Testis (tissue), 3 donors: Measurements from ENCODE around the gene ARHGAP22. TPM values are rescaled to one million over a fixed set of nuclear protein-coding genes. Genes with fewer than 3 reads are reported as not detected.

Experiments
- DNase-seq: peaks from one replicate; pipeline ENCODE4 v3.0.0-alpha.2; 2019
- H3K27ac ChIP-seq, 2 donors: fragments of 200-600 bp; sonication (generic); one replicate each; pipeline ENCODE4 v1.5.1; 2019
- H3K27me3 ChIP-seq: fragments of 200-600 bp; sonication (generic); one replicate; pipeline ENCODE4 v1.5.1; 2019
- H3K36me3 ChIP-seq: fragments of 200-600 bp; sonication (generic); one replicate; pipeline ENCODE4 v1.5.1; 2017; ENCODE audit warnings: low read depth; ENCODE audit errors: missing control alignments
- H3K4me1 ChIP-seq: fragments of 200-600 bp; sonication (generic); one replicate; pipeline ENCODE4 v1.5.1; 2019
- H3K4me3 ChIP-seq, 2 donors: fragments of 200-600 bp; sonication (generic); one replicate each; pipeline ENCODE4 v1.5.1; 2017 to 2019
- H3K9me3 ChIP-seq: fragments of 200-600 bp; sonication (generic); one replicate; pipeline ENCODE4 v1.5.1; 2017
- POLR2A ChIP-seq: fragments of 450-650 bp; IDR thresholded peaks from one replicate; pipeline ENCODE4 v1.6.1; 2017; ENCODE audit warnings: antibody characterized with exemption, mild to moderate bottlenecking, moderate library complexity
- WGBS, 2 donors: methylation state at CpG; one replicate each; pipeline ENCODE4 v1.1.5; 2018; 5-methylcytosine and 5-hydroxymethylcytosine counted together
- intact Hi-C: fragments of 100-400 bp; cut with DNase I; formaldehyde crosslinking; loops from one replicate; pipeline ENCODE4 v1.15.1; 2023; ENCODE audit warnings: low total_unique reads
- polyA plus RNA-seq: library from polyadenylated mRNA; stranded (reverse); fragments of 350-450 nt; fragmentation: Illumina TruSeq; extraction: RNeasy Lipid Tissue Mini Kit (QIAGEN cat#74804); gene quantifications from one replicate; pipeline ENCODE4 v1.2.3, GENCODE V29; 2014; ENCODE audit warnings: low read depth, low replicate concordance; ENCODE audit not compliant: insufficient read depth
- total RNA-seq, 2 donors: library from RNA; depleted of rRNA; stranded (reverse); fragments of >200 nt; gene quantifications; one replicate each; pipeline ENCODE4 v1.2.3, GENCODE V29; 2016
- TF ChIP-seq, protein P1 (sequence below), 3 experiments: fragments of 450-650 bp in 2 of 3; fragments of 200-600 bp in 1 of 3; sonication (generic) in 1 of 3; IDR thresholded peaks; one replicate each; pipeline ENCODE4 v1.5.1; 2016 to 2019; ENCODE audit warnings: antibody characterized with exemption in 3 of 3, mild to moderate bottlenecking in 2 of 3, moderate library complexity in 1 of 3

Gene ARHGAP22
- total and polyA plus RNA-seq, 3 donors from 2014 or later = 6.2 to 11.9 (median 8.8) TPM

DNA sequence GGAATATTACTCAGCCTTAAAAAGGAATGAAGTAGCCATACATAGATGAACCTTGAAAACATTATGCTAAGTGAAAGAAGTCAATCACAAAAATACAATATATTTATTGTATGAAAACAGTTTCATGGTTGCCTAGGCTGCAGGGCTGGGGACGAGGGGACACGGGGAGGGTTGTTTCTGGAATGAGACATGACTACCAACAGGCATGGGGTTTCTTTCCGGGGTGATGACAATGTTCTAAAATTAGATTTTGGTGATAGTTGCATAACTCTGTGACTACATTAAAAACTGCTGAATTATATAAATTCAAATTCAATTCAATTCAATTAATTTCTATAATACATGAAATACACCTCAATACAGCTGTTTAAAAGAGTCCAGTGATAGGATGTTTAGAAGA is 88.0 kb downstream of the ARHGAP22 start:
- H3K27me3 ChIP-seq = no peaks in the 10 kb centered on the region
- TF ChIP-seq, protein P1, sequence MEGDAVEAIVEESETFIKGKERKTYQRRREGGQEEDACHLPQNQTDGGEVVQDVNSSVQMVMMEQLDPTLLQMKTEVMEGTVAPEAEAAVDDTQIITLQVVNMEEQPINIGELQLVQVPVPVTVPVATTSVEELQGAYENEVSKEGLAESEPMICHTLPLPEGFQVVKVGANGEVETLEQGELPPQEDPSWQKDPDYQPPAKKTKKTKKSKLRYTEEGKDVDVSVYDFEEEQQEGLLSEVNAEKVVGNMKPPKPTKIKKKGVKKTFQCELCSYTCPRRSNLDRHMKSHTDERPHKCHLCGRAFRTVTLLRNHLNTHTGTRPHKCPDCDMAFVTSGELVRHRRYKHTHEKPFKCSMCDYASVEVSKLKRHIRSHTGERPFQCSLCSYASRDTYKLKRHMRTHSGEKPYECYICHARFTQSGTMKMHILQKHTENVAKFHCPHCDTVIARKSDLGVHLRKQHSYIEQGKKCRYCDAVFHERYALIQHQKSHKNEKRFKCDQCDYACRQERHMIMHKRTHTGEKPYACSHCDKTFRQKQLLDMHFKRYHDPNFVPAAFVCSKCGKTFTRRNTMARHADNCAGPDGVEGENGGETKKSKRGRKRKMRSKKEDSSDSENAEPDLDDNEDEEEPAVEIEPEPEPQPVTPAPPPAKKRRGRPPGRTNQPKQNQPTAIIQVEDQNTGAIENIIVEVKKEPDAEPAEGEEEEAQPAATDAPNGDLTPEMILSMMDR (IDR thresholded peaks at IDR 0.05) = no peak
- TF ChIP-seq POLR2A = no peak
- DNase-seq = no peak
- intact Hi-C loops = no loop called here
- no peak overlapping the region for H3K27ac ChIP-seq
- H3K4me3 ChIP-seq = no peak overlapping the region
- no peaks in the 10 kb centered on the region for H3K9me3 ChIP-seq
- H3K4me1 ChIP-seq = no peaks in the 10 kb centered on the region
- WGBS, 2 donors = 77 to 94% methylated on average over 3 of the region's 3 CpGs
- H3K36me3 ChIP-seq = no peaks in the 10 kb centered on the region

- DNase-seq = no peak
- Histone ChIP-seq H3K4me1 (no peaks in the 10 kb centered on the region), H3K27ac (no peak overlapping the region), H3K36me3 (no peaks in the 10 kb centered on the region), H3K27me3 (no peaks in the 10 kb centered on the region), H3K9me3 (no peaks in the 10 kb centered on the region), H3K4me3 (no peak overlapping the region)
- 95 to 100% methylated on average over 1 of the region's 1 CpG for whole genome bisulfite sequencing, 2 donors
- no peak for TF ChIP-seq POLR2A
- TF ChIP-seq, protein P1 (IDR thresholded peaks at IDR 0.05) = no peak
- intact Hi-C loops = no loop called here
Observed at GRCh38 chr10:48514916-48515315, 90.0 kb downstream of the ARHGAP22 start.

DNA sequence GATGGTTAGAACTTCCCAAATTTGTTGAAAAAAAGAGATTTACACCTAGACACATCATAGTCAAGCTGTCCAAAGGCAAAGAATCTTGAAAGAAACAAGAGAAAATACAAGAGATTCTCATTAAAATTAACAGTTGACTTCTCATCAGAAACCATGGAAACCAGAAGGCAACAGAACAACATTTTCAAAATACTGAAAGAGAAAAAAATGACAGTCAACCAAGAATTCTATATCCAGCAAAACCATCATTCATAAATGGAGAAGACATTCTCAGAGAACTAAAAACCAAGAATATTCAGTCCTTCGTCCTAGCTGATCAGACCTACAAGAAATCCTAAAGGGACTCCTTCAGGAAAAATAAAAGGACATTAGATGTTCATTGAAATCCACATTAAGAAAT is 90.6 kb downstream of the ARHGAP22 start:
- H3K4me1 ChIP-seq = no peaks in the 10 kb centered on the region
- no peak overlapping the region for H3K27ac ChIP-seq
- no peaks in the 10 kb centered on the region for H3K27me3 ChIP-seq
- DNase-seq = no peak
- H3K4me3 ChIP-seq = no peak overlapping the region
- TF ChIP-seq POLR2A = no peak
- TF ChIP-seq, protein P1 (IDR thresholded peaks at IDR 0.05) = no peak
- intact Hi-C loops = no loop called here
- no peaks in the 10 kb centered on the region for H3K9me3 ChIP-seq
- WGBS, 2 donors = 91 to 97% methylated on average over 1 of the region's 1 CpG
- no peaks in the 10 kb centered on the region for H3K36me3 ChIP-seq

GRCh38 chr10:48512861-48513260 is 92.0 kb downstream of the ARHGAP22 start:
- Histone ChIP-seq H3K9me3 (no peaks in the 10 kb centered on the region), H3K36me3 (no peaks in the 10 kb centered on the region), H3K27ac (no peak overlapping the region), H3K4me1 (no peaks in the 10 kb centered on the region), H3K27me3 (no peaks in the 10 kb centered on the region), H3K4me3 (no peak overlapping the region)
- no peak for DNase-seq
- TF ChIP-seq, protein P1 (IDR thresholded peaks at IDR 0.05) = no peak
- no peak for TF ChIP-seq POLR2A
- intact Hi-C loops = no loop called here
- WGBS, 2 donors = 90 to 91% methylated on average over 2 of the region's 2 CpGs

DNA sequence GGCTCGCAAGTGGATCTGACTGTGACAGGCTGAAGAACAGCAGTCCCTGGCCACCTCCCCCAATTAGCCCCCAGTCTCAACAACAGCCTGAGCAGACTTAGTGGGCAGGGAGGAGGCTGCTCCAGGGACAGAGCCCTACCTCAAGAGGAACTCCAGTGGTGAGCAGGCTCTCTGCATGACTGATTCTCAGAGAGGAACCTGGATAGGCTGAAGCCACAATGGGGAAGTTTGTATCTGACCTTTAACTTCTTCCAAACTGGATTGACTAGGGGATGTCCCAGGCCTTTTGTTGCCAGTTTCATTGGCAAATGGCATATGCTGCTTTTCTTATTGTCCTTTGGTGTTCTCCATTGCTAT is 93.0 kb downstream of the ARHGAP22 start:
- intact Hi-C loops = no loop called here
- Histone ChIP-seq H3K36me3 (no peaks in the 10 kb centered on the region), H3K9me3 (no peaks in the 10 kb centered on the region), H3K27me3 (no peaks in the 10 kb centered on the region), H3K27ac (no peak overlapping the region), H3K4me3 (no peak overlapping the region), H3K4me1 (no peaks in the 10 kb centered on the region)
- no peak for DNase-seq
- TF ChIP-seq, protein P1 (IDR thresholded peaks at IDR 0.05) = no peak
- no peak for TF ChIP-seq POLR2A
- 87% methylated on average over 1 of the region's 1 CpG; no CpG with 5 or more reads in 1 of the 2 donors for WGBS, 2 donors
